Peyer's patch (tissue), 4 donors: Measurements from ENCODE around the gene ARRB2. TPM values are rescaled to one million over a fixed set of nuclear protein-coding genes. Genes with fewer than 3 reads are reported as not detected.
A peak's percentile ranks its signal among the peaks of the same experiment; 100 is the strongest.

Experiments
- DNase-seq, 3 donors: peaks; one replicate each; pipeline ENCODE4 v3.0.0-alpha.2; 2017 to 2019
- H3K27ac ChIP-seq, 4 donors: fragments of 200-600 bp; sonication (generic); one replicate each; pipeline ENCODE4 v1.5.1; 2016 to 2019
- H3K27me3 ChIP-seq, 2 donors: fragments of 200-600 bp; sonication (generic); one replicate each; pipeline ENCODE4 v1.5.1; 2019
- H3K36me3 ChIP-seq, 3 donors: fragments of 200-600 bp; sonication (generic); one replicate each; pipeline ENCODE4 v1.5.1; 2016 to 2019
- H3K4me1 ChIP-seq, 4 donors: fragments of 200-600 bp; sonication (generic); one replicate each; pipeline ENCODE4 v1.5.1; 2016 to 2019
- H3K4me3 ChIP-seq, 4 donors: fragments of 200-600 bp; sonication (generic); 1 replicate in 3 of 4; 2 replicates in 1 of 4; pipeline ENCODE4 v1.5.1; 2016 to 2019; ENCODE audit warnings: mild to moderate bottlenecking in 1 of 4
- H3K9me3 ChIP-seq, 4 donors: fragments of 200-600 bp; sonication (generic); one replicate each; pipeline ENCODE4 v1.5.1; 2016 to 2019; ENCODE audit warnings: mild to moderate bottlenecking in 1 of 4
- POLR2A ChIP-seq, 2 donors: fragments of 450-650 bp; IDR thresholded peaks; one replicate each; pipeline ENCODE4 v1.5.1; 2017; ENCODE audit warnings: antibody characterized with exemption in 2 of 2, mild to moderate bottlenecking in 2 of 2, moderate library complexity in 2 of 2
- total RNA-seq, 4 donors: library from RNA; depleted of rRNA; stranded (reverse); fragments of >200 nt; gene quantifications; one replicate each; pipeline ENCODE4 v1.1.0, GENCODE V29; 2016
- TF ChIP-seq, protein P1 (sequence below), 6 experiments: fragments of 450-650 bp in 4 of 6; fragments of 200-600 bp in 2 of 6; sonication (generic) in 1 of 6; IDR thresholded peaks; one replicate each; pipeline ENCODE4 v1.5.1; 2017 to 2019; ENCODE audit warnings: antibody characterized with exemption in 6 of 6, mild to moderate bottlenecking in 3 of 6, moderate library complexity in 1 of 6

Gene ARRB2
- total RNA-seq, 4 donors from 2014 or later = 59.2 to 163 (median 73.8) TPM

DNA sequence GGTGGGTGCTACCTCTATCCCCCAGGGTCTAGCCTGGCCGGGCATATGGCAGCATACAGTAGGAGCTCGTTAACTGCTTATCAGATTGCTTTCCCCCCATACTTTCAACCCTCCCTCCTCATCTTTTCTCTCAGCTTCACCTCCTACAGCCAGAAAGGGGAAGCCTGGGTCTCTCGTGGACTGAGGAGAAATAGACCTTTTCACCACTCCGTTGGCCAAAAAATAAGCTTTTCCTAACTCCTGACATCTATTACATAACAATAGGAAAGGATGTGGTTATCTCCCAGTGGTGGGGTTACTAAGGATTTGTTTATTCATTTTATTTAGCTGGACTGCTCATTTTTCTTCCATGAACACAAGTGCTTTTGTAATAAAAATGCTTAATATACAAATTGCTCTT lies 38.3 kb downstream of the ARRB2 start:
- TF ChIP-seq, protein P1, sequence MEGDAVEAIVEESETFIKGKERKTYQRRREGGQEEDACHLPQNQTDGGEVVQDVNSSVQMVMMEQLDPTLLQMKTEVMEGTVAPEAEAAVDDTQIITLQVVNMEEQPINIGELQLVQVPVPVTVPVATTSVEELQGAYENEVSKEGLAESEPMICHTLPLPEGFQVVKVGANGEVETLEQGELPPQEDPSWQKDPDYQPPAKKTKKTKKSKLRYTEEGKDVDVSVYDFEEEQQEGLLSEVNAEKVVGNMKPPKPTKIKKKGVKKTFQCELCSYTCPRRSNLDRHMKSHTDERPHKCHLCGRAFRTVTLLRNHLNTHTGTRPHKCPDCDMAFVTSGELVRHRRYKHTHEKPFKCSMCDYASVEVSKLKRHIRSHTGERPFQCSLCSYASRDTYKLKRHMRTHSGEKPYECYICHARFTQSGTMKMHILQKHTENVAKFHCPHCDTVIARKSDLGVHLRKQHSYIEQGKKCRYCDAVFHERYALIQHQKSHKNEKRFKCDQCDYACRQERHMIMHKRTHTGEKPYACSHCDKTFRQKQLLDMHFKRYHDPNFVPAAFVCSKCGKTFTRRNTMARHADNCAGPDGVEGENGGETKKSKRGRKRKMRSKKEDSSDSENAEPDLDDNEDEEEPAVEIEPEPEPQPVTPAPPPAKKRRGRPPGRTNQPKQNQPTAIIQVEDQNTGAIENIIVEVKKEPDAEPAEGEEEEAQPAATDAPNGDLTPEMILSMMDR (IDR thresholded peaks at IDR 0.05) = no peak
- TF ChIP-seq POLR2A (IDR thresholded peaks at IDR 0.05) = no peak
- Histone ChIP-seq H3K4me3 (no peak overlapping the region), H3K4me1 (peaks cover 0 to 9% (median 0%) of the 10 kb centered on the region in 4 donors), H3K27ac (no peak overlapping the region), H3K9me3 (no peaks in the 10 kb centered on the region), H3K27me3 (peaks cover 0 to 3% of the 10 kb centered on the region in 2 donors), H3K36me3 (no peaks in the 10 kb centered on the region)
- no peak for DNase-seq

DNA sequence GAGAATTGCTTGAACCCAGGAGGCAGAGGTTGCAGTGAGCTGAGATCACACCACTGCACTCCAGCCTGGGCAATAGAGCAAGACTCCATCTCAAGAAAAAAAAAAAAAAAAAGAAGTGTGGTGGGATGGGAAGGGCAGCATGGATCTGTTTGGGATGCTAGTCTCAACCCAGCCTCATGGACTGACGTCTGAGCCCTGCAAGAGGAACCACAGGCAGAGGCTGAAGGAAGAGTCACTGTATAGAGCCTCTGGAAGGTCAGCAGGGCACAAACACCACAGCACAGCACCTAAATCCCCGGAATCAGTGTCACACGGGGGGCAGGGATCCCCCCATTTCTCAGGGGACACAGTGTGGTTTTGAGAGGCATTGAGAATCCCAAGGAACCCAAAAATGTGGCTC lies 40.2 kb downstream of the ARRB2 start:
- H3K4me1 ChIP-seq = peaks cover 0 to 2% (median 0%) of the 10 kb centered on the region in 4 donors
- H3K27ac ChIP-seq = no peak overlapping the region
- no peak for DNase-seq
- no peak overlapping the region for H3K4me3 ChIP-seq
- no peaks in the 10 kb centered on the region for H3K36me3 ChIP-seq
- TF ChIP-seq, protein P1 (IDR thresholded peaks at IDR 0.05) = no peak
- TF ChIP-seq POLR2A (IDR thresholded peaks at IDR 0.05) = no peak
- peaks cover 0 to 2% of the 10 kb centered on the region in 2 donors for H3K27me3 ChIP-seq
- no peaks in the 10 kb centered on the region for H3K9me3 ChIP-seq

DNA sequence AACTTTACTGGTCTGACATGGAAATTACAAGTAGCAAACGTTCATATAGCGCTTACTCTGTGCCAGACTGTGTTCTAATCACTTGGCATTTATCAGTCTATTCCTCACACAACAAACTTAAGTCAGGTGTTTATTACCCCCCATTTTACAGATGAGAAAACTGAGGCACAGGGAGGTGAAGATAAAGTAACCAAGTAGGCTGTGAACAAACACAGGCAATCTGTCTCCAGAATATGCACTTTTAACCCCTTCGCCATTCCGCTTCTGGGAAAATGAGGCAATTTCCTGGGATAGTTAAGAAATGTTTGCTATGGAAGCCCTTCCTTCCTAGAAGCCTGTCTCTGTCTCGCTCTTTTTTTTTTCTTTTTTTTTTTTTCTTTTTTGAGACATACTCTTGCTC lies 41.5 kb downstream of the ARRB2 start:
- Histone ChIP-seq H3K27ac (no peak overlapping the region), H3K27me3 (no peaks in the 10 kb centered on the region), H3K4me3 (no peak overlapping the region), H3K36me3 (no peaks in the 10 kb centered on the region), H3K9me3 (no peaks in the 10 kb centered on the region), H3K4me1 (no peaks in the 10 kb centered on the region)
- DNase-seq = no peak
- TF ChIP-seq POLR2A (IDR thresholded peaks at IDR 0.05) = no peak
- TF ChIP-seq, protein P1 (IDR thresholded peaks at IDR 0.05) = no peak

DNA sequence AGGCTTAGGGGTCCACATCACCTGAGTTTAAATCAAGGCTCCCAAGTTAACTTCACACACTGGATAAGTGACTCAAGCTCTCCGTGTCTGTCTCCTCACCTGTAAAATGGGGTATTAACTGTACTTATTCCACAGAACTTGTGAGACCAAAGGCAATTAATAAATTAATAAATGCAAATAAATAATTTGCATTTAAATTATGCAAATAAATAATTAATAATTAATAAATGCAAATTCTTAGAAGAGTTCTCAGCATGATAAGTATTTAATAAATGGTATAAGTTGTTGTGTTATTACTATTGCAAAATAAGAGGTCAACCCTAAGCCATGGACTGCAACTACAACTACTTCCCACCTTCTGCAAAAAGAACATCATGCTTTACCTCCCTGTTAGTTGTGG lies 43.0 kb downstream of the ARRB2 start:
- no peaks in the 10 kb centered on the region for H3K36me3 ChIP-seq
- H3K4me1 ChIP-seq = no peaks in the 10 kb centered on the region
- H3K27ac ChIP-seq = no peak overlapping the region
- TF ChIP-seq, protein P1 (IDR thresholded peaks at IDR 0.05) = no peak
- TF ChIP-seq POLR2A (IDR thresholded peaks at IDR 0.05) = no peak
- no peak for DNase-seq
- no peaks in the 10 kb centered on the region for H3K27me3 ChIP-seq
- no peak overlapping the region for H3K4me3 ChIP-seq
- H3K9me3 ChIP-seq = no peaks in the 10 kb centered on the region

DNA sequence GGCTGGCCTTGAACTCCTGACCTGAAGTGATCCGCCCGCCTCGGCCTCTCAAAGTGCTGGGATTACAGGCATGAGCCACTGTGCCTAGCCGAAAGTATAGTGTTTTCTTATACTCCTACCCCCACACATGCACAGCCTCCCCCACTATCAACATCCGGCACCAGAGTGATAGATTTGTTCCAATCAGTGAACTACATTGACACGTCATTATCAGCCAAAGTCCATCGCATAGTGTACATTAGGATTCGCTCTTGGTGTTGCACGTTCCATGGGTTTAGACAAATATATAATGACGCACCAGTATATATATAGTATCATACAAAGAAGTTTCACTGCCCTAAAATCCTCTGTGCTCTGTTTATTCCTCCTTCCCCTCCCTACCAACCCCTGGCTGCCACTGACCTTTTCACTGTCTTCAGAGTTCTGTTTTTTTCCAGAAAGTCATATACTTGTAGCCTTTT lies 49.4 kb downstream of the ARRB2 start:
- Histone ChIP-seq H3K36me3 (no peaks in the 10 kb centered on the region), H3K27ac (peak overlapping the region in 1 of 4 donors; percentile 45), H3K4me3 (no peak overlapping the region), H3K9me3 (no peaks in the 10 kb centered on the region), H3K27me3 (no peaks in the 10 kb centered on the region), H3K4me1 (peaks cover 0 to 4% (median 0%) of the 10 kb centered on the region in 4 donors)
- DNase-seq = peak in 1 of 3 donors; percentile 67
- TF ChIP-seq POLR2A (IDR thresholded peaks at IDR 0.05) = no peak
- TF ChIP-seq, protein P1 (IDR thresholded peaks at IDR 0.05) = no peak

DNA sequence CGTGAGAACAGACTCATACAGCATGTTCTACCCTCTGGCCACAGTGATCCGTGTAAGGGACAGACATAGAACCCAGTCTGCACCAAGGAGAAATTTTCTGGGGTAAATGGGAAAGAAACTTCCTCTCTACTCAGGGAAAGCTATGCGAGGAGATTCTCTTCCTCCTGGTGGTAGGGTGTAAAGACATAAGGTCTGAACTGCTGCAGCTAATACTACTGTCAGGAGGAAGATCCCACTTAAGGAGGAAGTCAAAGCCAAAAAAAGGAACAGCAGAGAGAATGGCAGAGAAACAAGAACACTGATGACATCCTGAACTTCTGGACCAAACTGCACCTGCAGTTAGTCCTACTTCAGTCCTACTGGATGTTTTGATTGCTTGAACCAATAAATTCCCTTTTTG lies 54.2 kb downstream of the ARRB2 start:
- Histone ChIP-seq H3K36me3 (no peaks in the 10 kb centered on the region), H3K9me3 (no peaks in the 10 kb centered on the region), H3K27ac (peak overlapping the region in 2 of 4 donors; percentile 31 to 34), H3K4me3 (no peak overlapping the region), H3K4me1 (peaks cover 0 to 4% (median 0%) of the 10 kb centered on the region in 4 donors), H3K27me3 (no peaks in the 10 kb centered on the region)
- no peak for DNase-seq
- no peak for TF ChIP-seq POLR2A (IDR thresholded peaks at IDR 0.05)
